ENCODE results near the gene ABTB2.

GRCh38 chr11:34344768-34345539 lies 12.9 kb downstream of the ABTB2 start:
- TF ChIP-seq, protein P1, sequence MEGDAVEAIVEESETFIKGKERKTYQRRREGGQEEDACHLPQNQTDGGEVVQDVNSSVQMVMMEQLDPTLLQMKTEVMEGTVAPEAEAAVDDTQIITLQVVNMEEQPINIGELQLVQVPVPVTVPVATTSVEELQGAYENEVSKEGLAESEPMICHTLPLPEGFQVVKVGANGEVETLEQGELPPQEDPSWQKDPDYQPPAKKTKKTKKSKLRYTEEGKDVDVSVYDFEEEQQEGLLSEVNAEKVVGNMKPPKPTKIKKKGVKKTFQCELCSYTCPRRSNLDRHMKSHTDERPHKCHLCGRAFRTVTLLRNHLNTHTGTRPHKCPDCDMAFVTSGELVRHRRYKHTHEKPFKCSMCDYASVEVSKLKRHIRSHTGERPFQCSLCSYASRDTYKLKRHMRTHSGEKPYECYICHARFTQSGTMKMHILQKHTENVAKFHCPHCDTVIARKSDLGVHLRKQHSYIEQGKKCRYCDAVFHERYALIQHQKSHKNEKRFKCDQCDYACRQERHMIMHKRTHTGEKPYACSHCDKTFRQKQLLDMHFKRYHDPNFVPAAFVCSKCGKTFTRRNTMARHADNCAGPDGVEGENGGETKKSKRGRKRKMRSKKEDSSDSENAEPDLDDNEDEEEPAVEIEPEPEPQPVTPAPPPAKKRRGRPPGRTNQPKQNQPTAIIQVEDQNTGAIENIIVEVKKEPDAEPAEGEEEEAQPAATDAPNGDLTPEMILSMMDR (IDR thresholded peaks at IDR 0.05) = no peak
- TF ChIP-seq CEBPB (IDR thresholded peaks at IDR 0.05) = peak; percentile 90 to 96
- TF ChIP-seq, protein P2, sequence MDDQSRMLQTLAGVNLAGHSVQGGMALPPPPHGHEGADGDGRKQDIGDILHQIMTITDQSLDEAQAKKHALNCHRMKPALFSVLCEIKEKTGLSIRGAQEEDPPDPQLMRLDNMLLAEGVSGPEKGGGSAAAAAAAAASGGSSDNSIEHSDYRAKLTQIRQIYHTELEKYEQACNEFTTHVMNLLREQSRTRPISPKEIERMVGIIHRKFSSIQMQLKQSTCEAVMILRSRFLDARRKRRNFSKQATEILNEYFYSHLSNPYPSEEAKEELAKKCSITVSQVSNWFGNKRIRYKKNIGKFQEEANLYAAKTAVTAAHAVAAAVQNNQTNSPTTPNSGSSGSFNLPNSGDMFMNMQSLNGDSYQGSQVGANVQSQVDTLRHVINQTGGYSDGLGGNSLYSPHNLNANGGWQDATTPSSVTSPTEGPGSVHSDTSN (IDR thresholded peaks at IDR 0.05) = peak; percentile 36; the same call in 1 of the 2 replicates

Measured in A549 (cell line).